HFF-Myc (cell line): ENCODE measurements around the gene MRPS6.

Experiments
- DNase-seq: peaks from one replicate; pipeline ENCODE4 v3.0.0-alpha.2; 2011; ENCODE audit warnings: low read depth; ENCODE audit errors: extremely low read depth
- H3K4me3 ChIP-seq: replicated peaks from 2 replicates; pipeline ENCODE4 v1.5.1; 2011; ENCODE audit warnings: low read depth, mild to moderate bottlenecking, control low read depth, low read length
- TF ChIP-seq, protein P1 (sequence below): IDR thresholded peaks from 2 replicates; pipeline ENCODE4 v1.5.1; 2012; ENCODE audit warnings: mild to moderate bottlenecking, low read depth, low read length, control low read depth; ENCODE audit errors: missing control alignments

MRPS6 gene

DNA sequence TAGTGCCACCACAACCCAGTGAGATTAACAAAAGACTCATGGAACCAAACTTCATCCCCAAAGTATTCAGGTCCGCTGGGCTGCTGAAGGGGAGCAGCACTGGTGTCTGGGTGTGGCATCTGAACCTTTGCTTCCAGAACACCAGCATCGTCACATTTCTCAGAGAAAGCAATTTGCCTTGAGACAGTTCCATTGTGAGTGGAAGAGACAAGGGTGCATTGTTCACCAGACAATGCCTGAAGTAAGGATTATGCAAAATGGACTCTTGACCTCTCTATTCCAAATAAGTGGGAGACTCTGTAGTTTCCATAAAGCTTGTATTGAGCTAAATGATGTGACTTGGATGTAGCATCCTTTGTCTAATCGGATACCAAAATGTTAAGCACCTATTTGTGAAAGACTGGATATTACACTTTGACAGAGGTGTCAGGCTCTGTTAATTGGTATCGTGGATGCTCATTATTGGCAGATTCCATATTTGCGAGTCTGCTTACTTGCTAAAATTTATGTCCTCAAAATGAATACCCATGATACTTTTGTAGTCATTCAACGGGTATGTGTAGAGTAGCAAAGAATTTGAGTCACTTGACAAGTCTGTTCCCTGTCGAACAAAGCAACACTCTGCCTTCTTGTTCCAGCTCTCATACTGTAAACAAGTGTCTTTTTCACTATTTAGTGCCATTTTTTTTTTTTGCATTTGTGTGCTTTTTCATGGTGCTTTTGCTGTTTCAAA lies 75.6 kb downstream of the MRPS6 start:
- TF ChIP-seq, protein P1, sequence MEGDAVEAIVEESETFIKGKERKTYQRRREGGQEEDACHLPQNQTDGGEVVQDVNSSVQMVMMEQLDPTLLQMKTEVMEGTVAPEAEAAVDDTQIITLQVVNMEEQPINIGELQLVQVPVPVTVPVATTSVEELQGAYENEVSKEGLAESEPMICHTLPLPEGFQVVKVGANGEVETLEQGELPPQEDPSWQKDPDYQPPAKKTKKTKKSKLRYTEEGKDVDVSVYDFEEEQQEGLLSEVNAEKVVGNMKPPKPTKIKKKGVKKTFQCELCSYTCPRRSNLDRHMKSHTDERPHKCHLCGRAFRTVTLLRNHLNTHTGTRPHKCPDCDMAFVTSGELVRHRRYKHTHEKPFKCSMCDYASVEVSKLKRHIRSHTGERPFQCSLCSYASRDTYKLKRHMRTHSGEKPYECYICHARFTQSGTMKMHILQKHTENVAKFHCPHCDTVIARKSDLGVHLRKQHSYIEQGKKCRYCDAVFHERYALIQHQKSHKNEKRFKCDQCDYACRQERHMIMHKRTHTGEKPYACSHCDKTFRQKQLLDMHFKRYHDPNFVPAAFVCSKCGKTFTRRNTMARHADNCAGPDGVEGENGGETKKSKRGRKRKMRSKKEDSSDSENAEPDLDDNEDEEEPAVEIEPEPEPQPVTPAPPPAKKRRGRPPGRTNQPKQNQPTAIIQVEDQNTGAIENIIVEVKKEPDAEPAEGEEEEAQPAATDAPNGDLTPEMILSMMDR, result no peak
- no peak overlapping the region for H3K4me3 ChIP-seq
- DNase-seq, result no peak

DNA sequence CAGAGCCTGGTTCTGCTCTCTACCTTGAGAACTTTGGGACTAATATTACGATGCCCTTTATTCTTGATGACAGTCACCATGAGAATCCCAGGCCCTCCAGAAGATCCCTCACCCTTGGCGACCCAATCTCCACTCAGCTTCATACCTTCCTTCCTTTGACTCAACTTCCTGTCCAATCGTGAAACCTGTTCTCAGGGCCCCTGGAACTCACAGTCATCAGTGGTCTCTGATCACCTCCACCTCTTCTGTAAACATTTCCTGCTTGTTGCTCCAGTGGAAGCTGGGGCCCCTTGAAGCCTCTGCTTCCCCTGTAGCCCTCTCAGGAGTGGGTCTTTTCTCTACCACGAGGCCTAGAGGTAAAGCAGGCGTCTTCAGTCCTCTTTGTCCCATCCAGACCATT lies 79.1 kb downstream of the MRPS6 start:
- H3K4me3 ChIP-seq, result no peak overlapping the region
- DNase-seq, result no peak
- TF ChIP-seq, protein P1, result no peak

DNA sequence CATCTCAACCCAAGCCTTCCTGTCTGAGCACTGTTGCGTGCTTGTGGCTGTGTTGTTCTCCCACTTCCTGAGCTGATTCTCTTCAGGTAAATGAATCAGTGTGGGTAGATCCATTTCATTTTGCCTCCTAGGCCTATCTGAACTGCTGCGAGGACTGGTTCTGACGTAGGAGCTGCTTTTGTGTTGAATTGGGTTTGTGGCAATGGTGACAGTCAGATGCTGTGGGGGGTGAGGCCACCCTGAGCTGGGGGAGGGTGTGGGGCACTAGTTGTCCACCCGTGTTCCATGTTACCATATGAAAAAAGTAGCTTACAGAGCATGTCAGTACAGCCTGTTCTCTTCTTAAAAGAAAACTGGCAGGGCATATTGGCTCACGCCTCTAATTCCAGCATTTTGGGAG lies 81.5 kb downstream of the MRPS6 start:
- H3K4me3 ChIP-seq, result no peak overlapping the region
- DNase-seq, result no peak
- TF ChIP-seq, protein P1, result no peak

DNA sequence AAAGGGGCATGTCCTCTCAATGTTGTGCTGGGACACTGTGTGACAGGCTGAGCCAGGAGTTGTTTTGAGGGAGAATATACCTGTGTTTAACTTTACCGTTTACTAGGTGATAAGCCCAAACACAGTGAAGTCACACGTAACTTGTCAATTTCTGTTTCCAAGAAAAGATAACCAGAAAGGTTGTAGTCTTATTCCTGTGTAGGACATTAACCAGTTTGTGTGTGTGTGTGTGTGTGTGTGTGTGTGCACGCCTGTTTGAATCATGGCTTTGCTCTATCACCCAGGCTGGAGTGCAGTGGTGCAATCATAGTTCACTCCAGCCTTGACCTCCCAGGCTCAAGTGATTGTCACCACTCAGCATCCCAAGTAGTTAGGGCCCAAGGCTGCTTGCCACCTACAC lies 83.6 kb downstream of the MRPS6 start:
- DNase-seq, result no peak
- no peak overlapping the region for H3K4me3 ChIP-seq
- TF ChIP-seq, protein P1, result no peak

DNA sequence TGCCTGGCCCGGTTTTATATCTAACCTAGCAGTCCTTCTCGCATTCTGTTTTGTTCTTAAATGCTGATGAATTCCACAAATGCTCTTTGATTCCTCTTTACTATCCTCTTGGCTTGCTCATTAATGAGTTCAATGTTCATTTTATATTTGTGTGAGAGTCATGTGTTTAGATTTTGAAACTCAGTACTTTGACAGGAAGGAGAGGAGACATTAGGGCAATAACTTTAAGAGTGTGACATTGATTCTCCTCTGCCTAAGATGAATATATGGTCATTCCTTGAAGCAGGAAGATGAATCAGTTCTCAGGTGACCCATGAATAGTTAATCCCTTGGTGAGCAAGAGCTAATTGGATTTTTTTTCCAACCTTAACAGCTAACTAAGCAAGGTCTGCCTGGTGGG lies 84.1 kb downstream of the MRPS6 start:
- TF ChIP-seq, protein P1, result no peak
- DNase-seq, result no peak
- no peak overlapping the region for H3K4me3 ChIP-seq

DNA sequence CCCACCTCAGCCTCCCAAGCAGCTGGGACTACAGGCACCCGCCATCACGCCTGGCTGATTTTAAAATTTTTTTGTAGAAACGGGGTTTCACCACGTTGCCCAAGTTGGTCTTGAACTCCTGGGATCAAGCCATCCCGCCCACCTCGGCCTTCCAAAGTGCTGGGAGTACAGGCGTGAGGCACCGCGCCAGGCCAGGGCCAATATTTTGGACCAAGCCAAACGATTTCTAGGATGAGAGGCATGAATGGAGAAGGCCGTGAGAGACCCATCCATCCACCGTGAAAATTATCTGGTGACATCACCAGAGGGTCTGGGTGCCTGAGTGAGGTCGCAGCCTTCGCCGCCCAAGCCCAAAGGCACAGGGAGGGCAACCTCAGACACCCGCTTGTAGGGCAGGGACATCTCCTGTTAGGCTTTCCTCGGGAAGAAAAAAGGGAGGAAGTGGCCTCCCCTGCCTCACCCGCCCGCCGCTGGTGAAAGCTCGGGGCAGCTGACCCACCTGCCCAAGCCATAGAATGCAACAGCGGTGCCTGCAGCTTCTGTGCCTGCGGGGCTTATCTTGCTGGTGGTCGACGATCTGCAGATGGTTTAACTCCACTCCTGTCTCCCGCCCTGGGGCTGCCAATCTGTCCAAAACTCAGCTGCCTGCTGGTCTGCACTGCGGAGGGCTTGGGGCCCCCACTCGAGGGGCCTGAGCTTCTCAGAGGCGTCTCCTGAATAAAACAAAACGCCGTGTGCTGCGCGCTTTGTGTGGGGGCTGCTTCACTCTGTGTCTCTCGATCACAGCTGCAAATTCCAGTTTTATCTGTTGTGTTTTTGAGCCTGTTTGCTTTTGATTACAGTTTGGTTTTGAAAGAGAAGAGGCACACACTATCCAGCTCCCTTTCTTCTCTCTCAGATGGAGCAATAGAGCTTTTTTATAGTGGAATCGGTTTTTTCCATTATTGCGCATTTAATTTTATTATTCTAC lies 85.8 kb downstream of the MRPS6 start:
- TF ChIP-seq, protein P1, result no peak
- DNase-seq, result no peak
- H3K4me3 ChIP-seq, result no peak overlapping the region
